GM12878 (cell line): Measurements from ENCODE around the gene SYNDIG1. TPM values are rescaled to one million over a fixed set of nuclear protein-coding genes. Genes with fewer than 3 reads are reported as not detected.

Experiments
- ATAC-seq: fragments of 200-7000 bp; cut with Tn5 transposase; 3 replicates; pipeline ENCODE4 v1.9.1; 2020; ENCODE audit warnings: mild to moderate bottlenecking, moderate library complexity
- BruUV-seq: library from RNA; stranded (reverse); fragments of 400-500 nt; replicated peaks from 2 replicates; lab custom pipeline; 2021; lab: Mats Ljungman, UMichigan
- CTCF ChIA-PET: fragments of 300-600 bp; sonication (Branson Sonifier 250); formaldehyde crosslinking; extraction: SDS; loops from one replicate; lab custom pipeline; 2021; ENCODE audit warnings: inconsistent platforms; lab: Yijun Ruan, JAX
- POLR2A ChIA-PET: fragments of 350-600 bp; formaldehyde crosslinking; extraction: SDS; loops from one replicate; lab custom pipeline; 2021; ENCODE audit warnings: inconsistent platforms; lab: Charles Lee
- RAD21 ChIA-PET: fragments of 300-600 bp; sonication (Branson Sonifier 250); formaldehyde crosslinking; loops from one replicate; lab custom pipeline; 2023; ENCODE audit warnings: antibody characterized with exemption; ENCODE audit not compliant: unreplicated experiment; lab: Charles Lee
- SMC1A ChIA-PET: fragments of 300-600 bp; sonication (Branson Sonifier 250); formaldehyde crosslinking; loops from one replicate; lab custom pipeline; 2023; ENCODE audit not compliant: unreplicated experiment, uncharacterized antibody; lab: Charles Lee
- DNase-seq: peaks from one replicate; pipeline ENCODE4 v3.0.0-alpha.2; 2011; ENCODE audit warnings: low read depth, low spot score
- FAIRE-seq: peaks from 3 replicates; lab custom pipeline; 2011; peaks lifted over from hg19 to GRCh38; lab: Jason Lieb, UNC
- H2AFZ ChIP-seq: 2 replicates; pipeline ENCODE4 v1.6.0; 2011; ENCODE audit warnings: low read depth, low read length, control low read depth; ENCODE audit not compliant: control insufficient read depth
- H3K27ac ChIP-seq: 2 replicates; pipeline ENCODE4 v1.5.1; 2011; ENCODE audit warnings: control low read depth; ENCODE audit not compliant: control insufficient read depth, insufficient read depth
- H3K27me3 ChIP-seq, 2 experiments: replicated peaks in 1 of 2; 2 replicates each; pipeline versions ENCODE4 v1.6.0 to v1.6.1; 2011; ENCODE audit warnings: low read length in 1 of 2; ENCODE audit not compliant: control insufficient read depth in 2 of 2, insufficient read depth in 2 of 2
- H3K36me3 ChIP-seq, 2 experiments: 2 replicates each; pipeline ENCODE4 v1.5.1; 2011; ENCODE audit warnings: low read length in 1 of 2; ENCODE audit not compliant: control insufficient read depth in 2 of 2, insufficient read depth in 2 of 2
- H3K4me1 ChIP-seq: 2 replicates; pipeline ENCODE4 v1.6.1; 2011; ENCODE audit warnings: mild to moderate bottlenecking, low read length, moderate library complexity, mixed read lengths; ENCODE audit not compliant: control insufficient read depth, insufficient read depth
- H3K4me2 ChIP-seq: 2 replicates; pipeline ENCODE4 v1.6.0; 2011; ENCODE audit warnings: control low read depth; ENCODE audit not compliant: control insufficient read depth, insufficient read depth
- H3K4me3 ChIP-seq: fragments of 200-600 bp; sonication (generic); 2 replicates; pipeline ENCODE4 v1.5.1; 2016
- H3K79me2 ChIP-seq: 2 replicates; pipeline ENCODE4 v1.6.0; 2011; ENCODE audit warnings: low read length; ENCODE audit not compliant: control insufficient read depth, insufficient read depth
- H3K9ac ChIP-seq: 2 replicates; pipeline ENCODE4 v1.8.0; 2011; ENCODE audit warnings: low read length, control low read depth, mixed read lengths; ENCODE audit not compliant: control insufficient read depth, insufficient read depth
- H3K9me3 ChIP-seq: replicated peaks from 3 replicates; pipeline ENCODE4 v1.5.1; 2011; ENCODE audit warnings: mild to moderate bottlenecking, low read length; ENCODE audit not compliant: control insufficient read depth, insufficient read depth
- H4K20me1 ChIP-seq: 2 replicates; pipeline ENCODE4 v1.6.0; 2011; ENCODE audit not compliant: control insufficient read depth, insufficient read depth
- EGR1 ChIP-seq, 2 experiments: IDR thresholded peaks; 1 replicate in 1 of 2; 2 replicates in 1 of 2; pipeline ENCODE4 v1.6.1; 2011 to 2012; ENCODE audit warnings: low read depth in 2 of 2, low read length in 2 of 2, borderline replicate concordance in 1 of 2, mild to moderate bottlenecking in 1 of 2, moderate library complexity in 1 of 2
- ELK1 ChIP-seq: IDR thresholded peaks from 2 replicates; pipeline ENCODE4 v1.6.1; 2012; ENCODE audit warnings: low read depth, low read length, improper control_type of control experiment
- ESRRA ChIP-seq: IDR thresholded peaks from 2 replicates; pipeline ENCODE4 v1.6.1; 2012; ENCODE audit warnings: mild to moderate bottlenecking, low read length, improper control_type of control experiment
- ETV6 ChIP-seq, 2 experiments: fragments of 450-650 bp in 1 of 2; IDR thresholded peaks in 1 of 2; conservative IDR thresholded peaks in 1 of 2; 2 replicates each; pipeline ENCODE4 v1.6.1; 2014; ENCODE audit warnings: antibody characterized with exemption in 1 of 2, borderline replicate concordance in 1 of 2, low read depth in 1 of 2, mild to moderate bottlenecking in 1 of 2, moderate library complexity in 1 of 2
- FOXK2 ChIP-seq: fragments of 450-650 bp; IDR thresholded peaks from 2 replicates; pipeline ENCODE4 v1.6.1; 2017; ENCODE audit warnings: mild to moderate bottlenecking, moderate library complexity
- GATAD2B ChIP-seq: fragments of 450-650 bp; conservative IDR thresholded peaks from 2 replicates; pipeline ENCODE4 v1.6.1; 2017; ENCODE audit warnings: low read depth, mild to moderate bottlenecking, moderate library complexity
- HDAC6 ChIP-seq: fragments of 200-600 bp; sonication (generic); IDR thresholded peaks from one replicate; pipeline ENCODE4 v1.8.0; 2017; ENCODE audit warnings: antibody characterized with exemption; ENCODE audit not compliant: unreplicated experiment
- NFYB ChIP-seq: IDR thresholded peaks from 2 replicates; pipeline ENCODE4 v1.6.1; 2011; ENCODE audit warnings: low read depth, mild to moderate bottlenecking, low read length, improper control_type of control experiment, moderate library complexity; ENCODE audit not compliant: insufficient read depth
- RAD51 ChIP-seq: fragments of 450-650 bp; IDR thresholded peaks from 2 replicates; pipeline ENCODE4 v1.6.1; 2016; ENCODE audit warnings: moderate library complexity, mild to moderate bottlenecking, inconsistent platforms
- RB1 ChIP-seq: fragments of 450-650 bp; formaldehyde crosslinking; IDR thresholded peaks from 2 replicates; pipeline ENCODE4 v1.6.1; 2017; ENCODE audit warnings: mild to moderate bottlenecking, borderline replicate concordance
- RUNX3 ChIP-seq: IDR thresholded peaks from 2 replicates; pipeline ENCODE4 v1.6.1; 2012; ENCODE audit warnings: low read length, inconsistent platforms
- SIX5 ChIP-seq: IDR thresholded peaks from 2 replicates; pipeline ENCODE4 v1.6.1; 2011; ENCODE audit warnings: mild to moderate bottlenecking, low read depth, low read length, moderate library complexity; ENCODE audit not compliant: severe bottlenecking
- SKIL ChIP-seq: fragments of 450-650 bp; IDR thresholded peaks from 2 replicates; pipeline ENCODE4 v1.6.1; 2017; ENCODE audit warnings: mild to moderate bottlenecking, low read depth, inconsistent platforms; ENCODE audit not compliant: poor library complexity, severe bottlenecking
- TAF1 ChIP-seq: IDR thresholded peaks from 2 replicates; pipeline ENCODE4 v1.6.1; 2011; ENCODE audit warnings: mild to moderate bottlenecking, low read depth, low read length, borderline replicate concordance
- TCF3 ChIP-seq: IDR thresholded peaks from 2 replicates; pipeline ENCODE4 v1.6.1; 2012; ENCODE audit warnings: low read depth, mild to moderate bottlenecking, low read length, borderline replicate concordance; ENCODE audit not compliant: insufficient read depth
- TCF7 ChIP-seq: IDR thresholded peaks from 2 replicates; pipeline ENCODE4 v1.6.1; 2014; ENCODE audit warnings: antibody characterized with exemption, borderline replicate concordance
- WRNIP1 ChIP-seq: IDR thresholded peaks from 2 replicates; pipeline ENCODE4 v1.6.1; 2011; ENCODE audit warnings: low read depth, low read length, improper control_type of control experiment, borderline replicate concordance
- ZBTB11 ChIP-seq: fragments of 450-650 bp; formaldehyde crosslinking; IDR thresholded peaks from 2 replicates; pipeline ENCODE4 v1.5.0; 2022; ENCODE audit warnings: mild to moderate bottlenecking, missing genetic modification characterization
- ZZZ3 ChIP-seq: IDR thresholded peaks from 2 replicates; pipeline ENCODE4 v1.6.1; 2011; ENCODE audit warnings: low read depth; ENCODE audit not compliant: control insufficient read depth, insufficient read length
- WGBS: methylation state at CpG from one replicate; pipeline ENCODE4 v1.1.6; 2016; ENCODE audit warnings: low lambda C conversion rate; ENCODE audit not compliant: insufficient replicate concordance, insufficient coverage; ENCODE audit errors: missing lambda C conversion rate; 5-methylcytosine and 5-hydroxymethylcytosine counted together
- in situ Hi-C: fragments of 300-500 bp; cut with MboI; formaldehyde crosslinking; loops from 9 replicates; pipeline ENCODE4 v1.14.3; 2018; ENCODE audit warnings: mixed read lengths
- intact Hi-C: fragments of 100-400 bp; cut with micrococcal nuclease; formaldehyde crosslinking; loops from one replicate; pipeline ENCODE4 v1.14.2; 2022; ENCODE audit not compliant: unreplicated experiment
- polyA plus RNA-seq, 11 experiments: library from polyadenylated mRNA; depleted of rRNA in 4 of 11; unstranded in 6 of 11; stranded (reverse) in 5 of 11; fragments of >200 nt; fragmentation: Nextera tagmentation in 4 of 11; fragmentation: Illumina TruSeq in 1 of 11; extraction: Ambion mirVana in 4 of 11; extraction: Trizol in 1 of 11; gene quantifications; 1 replicate in 1 of 11; 2 replicates in 10 of 11; pipeline versions ENCODE4 v1.2.1 to v1.2.3, GENCODE V29; 2011 to 2016; ENCODE audit warnings: inconsistent platforms in 2 of 11, missing spikeins in 2 of 11, low read depth in 1 of 11
- total RNA-seq, 4 experiments: library from RNA; depleted of rRNA in 3 of 4; stranded (reverse); fragments of >200 nt in 3 of 4; fragmentation: Illumina TruSeq in 1 of 4; extraction: Trizol in 1 of 4; gene quantifications; 2 replicates each; pipeline versions ENCODE4 v1.2.1 to v1.2.3, GENCODE V29; 2013 to 2021

SYNDIG1 gene
- total and polyA plus RNA-seq, 10 of the 15 experiments (the other 5 are each of a cell fraction or from before 2014, with no cell fraction given) = not detected

GRCh38 chr20:24670981-24671380 lies 201.6 kb downstream of the SYNDIG1 start:
- FAIRE-seq (no peak), DNase-seq (no peak), ATAC-seq (no peak)
- H3K36me3 ChIP-seq = no peaks in the 10 kb centered on the region
- no peaks in the 10 kb centered on the region for H4K20me1 ChIP-seq
- peaks cover 0 to 2% of the 10 kb centered on the region in 2 experiments; a peak in 2 of 4 replicates for H3K27me3 ChIP-seq
- ChIA-PET POLR2A (no interaction called here), RAD21 (no interaction called here), CTCF (no interaction called here), SMC1A (no interaction called here)
- H2AFZ ChIP-seq = no peak overlapping the region
- H3K9me3 ChIP-seq = no peaks in the 10 kb centered on the region
- no peaks in the 10 kb centered on the region for H3K4me1 ChIP-seq
- intact Hi-C loops (no loop called here), in situ Hi-C loops (loop anchor here (5.0 kb wide), 1 partner anchor 51 kb away; no protein-coding TSS in a partner anchor)
- no peak overlapping the region for H3K4me3 ChIP-seq
- H3K9ac ChIP-seq = no peak overlapping the region
- H3K27ac ChIP-seq = no peak overlapping the region
- no TSS peak for BruUV-seq
- WGBS = 76% methylated on average over 5 of the region's 5 CpGs
- H3K4me2 ChIP-seq = no peak overlapping the region
- no peaks in the 10 kb centered on the region for H3K79me2 ChIP-seq
- no peak for TF ChIP-seq WRNIP1
- no peak for TF ChIP-seq ELK1
- TF ChIP-seq ZZZ3 = no peak
- TF ChIP-seq TAF1 = no peak
- TF ChIP-seq ETV6 (conservative IDR thresholded peaks at IDR 0.05 in 1 of 2, IDR thresholded peaks at IDR 0.05 in 1 of 2; ENCODE audit: borderline replicate concordance in 1 of 2, low read depth in 1 of 2) = no peak
- TF ChIP-seq SIX5 = no peak
- TF ChIP-seq FOXK2 = no peak
- no peak for TF ChIP-seq EGR1 (IDR thresholded peaks at IDR 0.05; ENCODE audit: borderline replicate concordance in 1 of 2, low read depth in 2 of 2, low read length in 2 of 2)
- no peak for TF ChIP-seq HDAC6
- TF ChIP-seq ESRRA = no peak
- TF ChIP-seq RAD51 = no peak
- no peak for TF ChIP-seq RUNX3
- no peak for TF ChIP-seq SKIL
- no peak for TF ChIP-seq NFYB
- TF ChIP-seq GATAD2B = no peak
- TF ChIP-seq TCF7 = no peak
- TF ChIP-seq ZBTB11 (CRISPR knock-in tag) = no peak
- TF ChIP-seq TCF3 = no peak
- TF ChIP-seq RB1 = no peak
